ENCODE data around the gene HMGCS2.

HMGCS2 gene

DNA sequence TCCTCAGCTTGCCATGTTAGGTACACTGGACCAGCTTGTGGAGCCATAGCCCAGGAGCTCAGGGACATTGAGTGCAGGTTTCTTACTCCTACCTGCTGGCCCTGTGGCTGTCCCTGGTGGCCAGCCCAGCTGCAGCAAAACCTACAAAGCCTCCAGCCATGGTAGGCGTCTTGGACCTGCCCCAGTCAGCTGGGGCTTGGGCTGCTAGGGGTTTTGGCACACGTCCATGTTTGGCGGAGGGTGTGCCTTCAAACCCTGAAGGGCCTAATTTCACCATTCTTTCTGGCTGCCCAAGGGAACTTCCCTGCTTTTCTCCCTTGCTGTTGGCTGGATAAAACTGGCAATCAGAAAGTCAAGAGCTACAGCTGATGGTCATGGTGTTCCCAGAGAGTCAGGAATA, 25.4 kb downstream of the HMGCS2 start:
- DNase-seq (ENCODE audit: low spot score in 2 of 2) (no peak), ATAC-seq (replicated peaks; ENCODE audit: extremely low read depth, poor library complexity, severe bottlenecking) (no peak)
- Mint-ChIP-seq H3K4me3 (no peak overlapping the region), H3K27me3 (no peaks in the 10 kb centered on the region), H3K9me3 (no peaks in the 10 kb centered on the region), H3K36me3 (ENCODE audit: insufficient read depth) (no peaks in the 10 kb centered on the region), H3K27ac (ENCODE audit: low read depth) (no peak overlapping the region), H3K4me1 (no peaks in the 10 kb centered on the region)

DNA sequence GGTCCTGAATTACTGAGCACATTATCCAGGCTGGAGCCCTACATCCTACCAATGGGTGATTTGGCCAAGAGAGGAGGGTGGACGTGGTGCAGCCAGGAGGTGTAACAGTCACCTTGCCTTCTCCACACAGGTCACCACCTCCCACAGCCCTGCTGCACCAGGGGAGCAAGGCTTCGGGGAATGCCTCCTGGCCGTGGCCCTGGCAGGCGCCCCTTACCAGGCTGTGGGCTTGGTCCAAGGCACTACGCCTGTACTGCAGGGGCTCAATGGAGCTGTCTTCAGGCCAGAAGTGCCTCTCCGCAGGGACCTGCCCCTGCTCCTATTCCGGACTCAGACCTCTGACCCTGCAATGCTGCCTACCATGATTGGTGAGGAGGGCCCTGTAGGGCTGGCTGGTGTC, 26.0 kb downstream of the HMGCS2 start:
- H3K27me3 Mint-ChIP-seq, result no peaks in the 10 kb centered on the region
- ATAC-seq (replicated peaks; ENCODE audit: extremely low read depth, poor library complexity, severe bottlenecking), result no peak
- H3K9me3 Mint-ChIP-seq, result no peaks in the 10 kb centered on the region
- DNase-seq (ENCODE audit: low spot score in 2 of 2), result no peak
- H3K4me1 Mint-ChIP-seq, result no peaks in the 10 kb centered on the region
- H3K27ac Mint-ChIP-seq (ENCODE audit: low read depth), result no peak overlapping the region
- H3K4me3 Mint-ChIP-seq, result no peak overlapping the region
- H3K36me3 Mint-ChIP-seq (ENCODE audit: insufficient read depth), result no peaks in the 10 kb centered on the region

DNA sequence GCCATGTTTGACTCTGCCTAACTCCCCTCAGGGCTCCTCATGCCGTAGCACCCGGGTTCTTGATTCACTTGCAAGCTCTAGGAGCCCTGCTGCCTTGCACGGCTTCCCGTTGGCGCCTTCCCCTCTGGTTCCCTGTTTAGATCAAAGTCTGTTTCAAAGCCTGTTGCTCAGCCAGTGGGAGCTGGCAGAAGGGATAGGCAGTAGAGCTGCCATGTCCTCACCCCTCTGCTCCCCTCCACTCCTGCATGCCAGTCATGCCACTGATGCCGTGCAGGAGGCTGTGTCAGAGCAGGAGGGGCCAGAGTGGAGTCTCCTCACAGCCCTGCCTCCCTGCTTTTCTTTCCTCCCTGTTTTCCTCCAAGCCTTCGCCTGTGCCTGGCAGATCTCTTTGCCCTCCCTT, 26.5 kb downstream of the HMGCS2 start:
- Mint-ChIP-seq H3K9me3 (no peaks in the 10 kb centered on the region), H3K36me3 (ENCODE audit: insufficient read depth) (no peaks in the 10 kb centered on the region), H3K27ac (ENCODE audit: low read depth) (no peak overlapping the region), H3K4me3 (no peak overlapping the region), H3K4me1 (no peaks in the 10 kb centered on the region), H3K27me3 (no peaks in the 10 kb centered on the region)
- ATAC-seq (replicated peaks; ENCODE audit: extremely low read depth, poor library complexity, severe bottlenecking) (no peak), DNase-seq (ENCODE audit: low spot score in 2 of 2) (no peak)

DNA sequence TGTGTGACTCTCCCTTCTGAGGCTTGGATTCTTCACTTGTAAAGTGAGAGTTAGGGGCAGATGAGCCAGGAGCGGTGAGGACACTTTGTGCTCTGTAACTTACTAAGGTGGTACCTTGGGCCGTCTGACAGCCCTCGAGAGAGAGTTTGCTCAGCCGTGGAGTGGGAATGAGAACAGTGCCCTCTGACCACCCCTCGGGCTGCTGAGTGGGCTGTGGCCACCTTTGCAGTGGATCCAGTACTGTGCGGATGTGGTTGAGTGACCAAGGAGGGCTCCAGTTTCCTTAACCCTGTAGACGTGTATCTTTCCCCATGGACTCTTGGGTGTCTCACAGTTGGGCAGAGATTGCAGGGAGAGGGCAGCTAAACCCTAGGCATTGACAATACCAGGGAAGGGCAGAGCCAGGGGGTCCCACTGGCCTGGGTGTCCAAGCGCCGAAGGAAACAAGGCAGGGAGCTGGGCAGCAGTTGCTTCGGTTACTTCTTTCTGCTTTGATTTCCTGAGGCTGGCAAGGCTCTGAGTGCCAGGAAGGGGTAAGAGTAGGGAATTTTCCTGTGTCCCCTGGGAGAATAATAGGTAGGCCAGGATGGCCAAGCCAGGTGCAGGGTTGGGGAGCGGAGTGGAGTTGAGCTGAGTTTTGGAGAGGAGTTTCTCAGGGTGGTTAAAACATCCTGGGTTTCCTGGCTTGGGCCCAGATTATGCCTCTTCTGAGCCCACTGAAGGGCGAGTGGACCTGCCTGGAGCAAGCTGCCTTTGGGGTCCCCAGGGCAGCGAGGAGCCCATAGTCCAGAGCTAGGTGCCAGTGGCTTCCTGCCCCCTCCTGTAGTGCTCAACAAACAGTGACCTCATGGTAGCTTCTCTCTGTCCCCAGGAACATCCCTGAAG, 27.6 kb downstream of the HMGCS2 start:
- Mint-ChIP-seq H3K4me3 (no peak overlapping the region), H3K4me1 (no peaks in the 10 kb centered on the region), H3K27me3 (no peaks in the 10 kb centered on the region), H3K9me3 (no peaks in the 10 kb centered on the region), H3K36me3 (ENCODE audit: insufficient read depth) (no peaks in the 10 kb centered on the region), H3K27ac (ENCODE audit: low read depth) (no peak overlapping the region)
- no peak for DNase-seq (ENCODE audit: low spot score in 2 of 2)
- ATAC-seq (replicated peaks; ENCODE audit: extremely low read depth, poor library complexity, severe bottlenecking), result no peak

DNA sequence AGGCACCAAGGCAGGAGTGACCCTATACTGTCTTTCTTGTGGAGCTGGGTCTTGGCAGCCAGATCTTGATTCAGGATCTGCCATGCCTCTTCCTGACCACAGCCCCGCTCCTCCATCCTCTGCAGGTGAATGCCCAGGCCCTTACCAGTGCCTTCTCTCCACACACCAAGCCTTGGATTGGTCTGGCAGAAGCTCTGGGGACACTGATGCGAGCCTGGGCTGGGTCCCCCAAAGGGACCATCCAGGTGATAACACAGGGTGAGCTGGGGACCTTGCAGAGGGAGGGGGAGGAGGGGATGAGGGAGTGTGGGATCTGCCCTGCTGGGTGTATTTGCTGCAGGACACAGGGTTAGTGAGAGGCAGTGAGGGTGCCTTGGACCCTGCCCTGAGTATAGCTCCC, 28.4 kb downstream of the HMGCS2 start:
- Mint-ChIP-seq H3K4me1 (no peaks in the 10 kb centered on the region), H3K4me3 (no peak overlapping the region), H3K36me3 (ENCODE audit: insufficient read depth) (no peaks in the 10 kb centered on the region), H3K27ac (ENCODE audit: low read depth) (no peak overlapping the region), H3K9me3 (no peaks in the 10 kb centered on the region), H3K27me3 (no peaks in the 10 kb centered on the region)
- DNase-seq (ENCODE audit: low spot score in 2 of 2) (no peak), ATAC-seq (replicated peaks; ENCODE audit: extremely low read depth, poor library complexity, severe bottlenecking) (no peak)

DNA sequence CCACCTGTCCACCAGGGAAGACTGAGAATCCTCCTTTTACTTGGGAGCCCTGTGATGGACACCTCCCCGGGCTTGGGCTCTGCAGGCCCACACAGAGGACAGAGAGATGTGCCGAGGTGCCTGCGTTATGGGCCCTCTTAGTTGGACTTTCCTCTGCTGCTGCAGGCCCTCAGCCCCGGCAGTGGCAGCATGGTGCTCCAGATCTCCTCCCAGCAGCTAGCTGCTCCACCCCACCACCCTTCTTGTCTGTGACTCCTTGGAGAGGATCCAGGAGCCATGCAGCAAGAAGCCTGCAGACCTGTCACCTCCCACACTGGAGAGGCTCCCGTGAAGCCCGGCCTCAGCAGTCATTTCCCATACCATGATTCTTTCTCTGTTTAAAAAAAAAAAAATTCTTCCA, 29.6 kb downstream of the HMGCS2 start:
- H3K4me1 Mint-ChIP-seq, result no peaks in the 10 kb centered on the region
- DNase-seq (ENCODE audit: low spot score in 2 of 2) (no peak), ATAC-seq (replicated peaks; ENCODE audit: extremely low read depth, poor library complexity, severe bottlenecking) (no peak)
- peaks cover 3% of the 10 kb centered on the region for H3K36me3 Mint-ChIP-seq (ENCODE audit: insufficient read depth)
- H3K4me3 Mint-ChIP-seq, result no peak overlapping the region
- H3K27ac Mint-ChIP-seq (ENCODE audit: low read depth), result no peak overlapping the region
- no peaks in the 10 kb centered on the region for H3K27me3 Mint-ChIP-seq
- no peaks in the 10 kb centered on the region for H3K9me3 Mint-ChIP-seq

- ATAC-seq (replicated peaks; ENCODE audit: extremely low read depth, poor library complexity, severe bottlenecking), result no peak
- Mint-ChIP-seq H3K36me3 (ENCODE audit: insufficient read depth) (peaks cover 3% of the 10 kb centered on the region), H3K4me3 (no peak overlapping the region), H3K27me3 (no peaks in the 10 kb centered on the region), H3K9me3 (no peaks in the 10 kb centered on the region), H3K4me1 (no peaks in the 10 kb centered on the region), H3K27ac (ENCODE audit: low read depth) (no peak overlapping the region)
- DNase-seq (ENCODE audit: low spot score in 2 of 2), result no peak
Measured at GRCh38 chr1:119738100-119738720, 30.5 kb downstream of the HMGCS2 start.

- ATAC-seq (replicated peaks; ENCODE audit: extremely low read depth, poor library complexity, severe bottlenecking) (no peak), DNase-seq (ENCODE audit: low spot score in 2 of 2) (no peak)
- no peak overlapping the region for H3K4me3 Mint-ChIP-seq
Measured at GRCh38 chr1:119737040-119737682, 31.5 kb downstream of the HMGCS2 start.

GRCh38 chr1:119736649-119737039, 32.1 kb downstream of the HMGCS2 start:
- Mint-ChIP-seq H3K36me3 (ENCODE audit: insufficient read depth) (peaks cover 3% of the 10 kb centered on the region), H3K4me1 (no peaks in the 10 kb centered on the region), H3K27me3 (no peaks in the 10 kb centered on the region), H3K4me3 (no peak overlapping the region), H3K27ac (ENCODE audit: low read depth) (no peak overlapping the region), H3K9me3 (no peaks in the 10 kb centered on the region)
- ATAC-seq (replicated peaks; ENCODE audit: extremely low read depth, poor library complexity, severe bottlenecking), result no peak
- DNase-seq (ENCODE audit: low spot score in 2 of 2), result no peak

More at GRCh38 chr1:119737040-119737682, 31.5 kb downstream of the HMGCS2 start:
- Mint-ChIP-seq H3K27ac (ENCODE audit: low read depth) (no peak overlapping the region), H3K4me1 (no peaks in the 10 kb centered on the region), H3K9me3 (no peaks in the 10 kb centered on the region), H3K27me3 (no peaks in the 10 kb centered on the region), H3K36me3 (ENCODE audit: insufficient read depth) (peaks cover 3% of the 10 kb centered on the region)

GRCh38 chr1:119735217-119735616, 33.5 kb downstream of the HMGCS2 start:
- Mint-ChIP-seq H3K4me3 (no peak overlapping the region), H3K9me3 (no peaks in the 10 kb centered on the region), H3K27ac (ENCODE audit: low read depth) (no peak overlapping the region), H3K27me3 (no peaks in the 10 kb centered on the region), H3K4me1 (no peaks in the 10 kb centered on the region), H3K36me3 (ENCODE audit: insufficient read depth) (peaks cover 3% of the 10 kb centered on the region)
- ATAC-seq (replicated peaks; ENCODE audit: extremely low read depth, poor library complexity, severe bottlenecking) (no peak), DNase-seq (ENCODE audit: low spot score in 2 of 2) (no peak)

DNA sequence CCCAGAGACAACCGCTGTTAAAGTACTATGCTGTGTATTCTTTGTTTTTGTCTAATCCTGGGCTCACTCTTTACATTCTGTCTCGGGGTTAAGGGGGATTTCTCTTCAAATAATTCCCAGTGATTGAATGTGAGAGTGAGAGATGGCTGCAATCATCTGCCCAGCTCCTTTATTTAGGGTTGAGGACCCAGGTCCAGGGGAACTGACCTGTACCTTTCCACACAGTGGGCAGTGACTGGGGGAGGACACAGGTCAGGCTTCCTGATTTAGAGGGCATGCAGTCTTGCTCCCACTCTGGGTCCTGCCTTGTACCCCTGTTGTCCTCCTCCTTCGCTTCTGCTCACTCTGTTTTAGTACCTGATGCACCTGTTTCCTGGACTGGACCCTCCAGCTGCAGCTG, 35.0 kb downstream of the HMGCS2 start:
- Mint-ChIP-seq H3K4me3 (no peak overlapping the region), H3K36me3 (ENCODE audit: insufficient read depth) (peaks cover 3% of the 10 kb centered on the region), H3K27ac (ENCODE audit: low read depth) (no peak overlapping the region), H3K9me3 (no peaks in the 10 kb centered on the region), H3K4me1 (no peaks in the 10 kb centered on the region), H3K27me3 (no peaks in the 10 kb centered on the region)
- ATAC-seq (replicated peaks; ENCODE audit: extremely low read depth, poor library complexity, severe bottlenecking) (no peak), DNase-seq (ENCODE audit: low spot score in 2 of 2) (no peak)

GRCh38 chr1:119732465-119733168, 36.1 kb downstream of the HMGCS2 start:
- H3K4me3 Mint-ChIP-seq, result no peak overlapping the region

More at GRCh38 chr1:119732465-119733168, 36.1 kb downstream of the HMGCS2 start:
- no peak for DNase-seq (ENCODE audit: low spot score in 2 of 2)
- Mint-ChIP-seq H3K36me3 (ENCODE audit: insufficient read depth) (peaks cover 3% of the 10 kb centered on the region), H3K27me3 (no peaks in the 10 kb centered on the region), H3K9me3 (no peaks in the 10 kb centered on the region), H3K4me1 (no peaks in the 10 kb centered on the region), H3K27ac (ENCODE audit: low read depth) (no peak overlapping the region)
- ATAC-seq (replicated peaks; ENCODE audit: extremely low read depth, poor library complexity, severe bottlenecking), result no peak
